GM13977 (cell line): ENCODE results near the gene GRIN2C.
A peak's percentile ranks its signal among the peaks of the same experiment; 100 is the strongest.
"Not testable (repeated sequence)": the region's sequence is repeated elsewhere in the genome, so short reads cannot be mapped to it uniquely, and the experiment has no call there.

ENCODE experiments used
- DNase-seq: peaks from one replicate; pipeline ENCODE4 v3.0.0; 2012; ENCODE audit warnings: low spot score
- CTCF ChIP-seq: IDR thresholded peaks from 2 replicates; pipeline ENCODE4 v1.5.1; 2012; ENCODE audit warnings: mild to moderate bottlenecking, control low read depth; ENCODE audit not compliant: insufficient read depth; ENCODE audit errors: extremely low read depth, missing control alignments
- in situ Hi-C: fragments of 300-500 bp; cut with MboI; formaldehyde crosslinking; loops from one replicate; pipeline ENCODE4 v1.12.0; 2022; ENCODE audit warnings: low sequenced_read_pairs, low pct_unique_long_range_greater_than_20kb, mixed read lengths, inconsistent platforms; ENCODE audit not compliant: unreplicated experiment

Gene GRIN2C

GRCh38 chr17:74873874-74874614, 14.4 kb upstream of the GRIN2C start:
- TF ChIP-seq CTCF: no peak
- DNase-seq: no peak
- in situ Hi-C loops: no loop called here

GRCh38 chr17:74873037-74873873, 13.6 kb upstream of the GRIN2C start:
- DNase-seq: peak; percentile 100
- no peak for TF ChIP-seq CTCF
- in situ Hi-C loops: no loop called here

GRCh38 chr17:74872313-74873036, 12.8 kb upstream of the GRIN2C start, which contains the start of gene FDXR:
Gene FDXR, minus strand, starts transcription at chr17:74872994. Its CDS starts 50 bp downstream, at chr17:74872944.
- no peak for TF ChIP-seq CTCF
- in situ Hi-C loops: no loop called here
- no peak for DNase-seq

- in situ Hi-C loops: no loop called here
- no peak for DNase-seq
- no peak for TF ChIP-seq CTCF
These were observed 11.8 kb upstream of the GRIN2C start for GRCh38 chr17:74871356-74872076.

- no peak for TF ChIP-seq CTCF
- in situ Hi-C loops: no loop called here
- DNase-seq: no peak
These were observed 10.8 kb upstream of the GRIN2C start for GRCh38 chr17:74870512-74870911.

DNA sequence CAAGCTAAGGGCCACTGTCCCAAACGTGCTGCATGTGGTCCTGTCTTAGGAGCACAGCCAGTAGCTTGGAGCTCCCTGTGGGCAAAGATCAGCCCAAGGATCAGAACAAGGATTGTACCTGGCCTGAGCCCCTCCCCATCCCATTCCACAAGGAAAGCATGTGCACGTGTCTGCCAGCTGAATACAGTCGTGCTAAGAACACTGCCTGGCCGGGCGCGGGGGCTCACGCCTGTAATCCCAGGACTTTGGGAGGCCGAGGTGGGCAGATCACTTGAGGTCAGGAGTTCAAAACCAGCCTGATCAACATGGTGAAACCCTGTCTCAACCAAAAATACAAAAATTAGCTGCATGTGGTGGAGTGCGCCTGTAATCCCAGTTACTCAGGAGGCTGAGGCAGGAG, 10.3 kb upstream of the GRIN2C start:
- in situ Hi-C loops, DNase-seq: not testable (repeated sequence)
